Left forelimb (tissue), 1 donor: ENCODE measurements around the gene RPS6KA1.
"Not testable (repeated sequence)": the region's sequence is repeated elsewhere in the genome, so short reads cannot be mapped to it uniquely, and the experiment has no call there.

Source experiments
- DNase-seq: peaks from one replicate; pipeline ENCODE4 v3.0.0-alpha.2; 2018; ENCODE audit warnings: low spot score

RPS6KA1 gene

GRCh38 chr1:26555550-26555981 is 26.0 kb downstream of the RPS6KA1 start:
- no peak for DNase-seq

GRCh38 chr1:26556111-26556510 is 26.6 kb downstream of the RPS6KA1 start:
- DNase-seq = no peak

GRCh38 chr1:26557008-26557407 is 27.4 kb downstream of the RPS6KA1 start:
- DNase-seq = no peak

- DNase-seq = no peak
These were observed 29.1 kb downstream of the RPS6KA1 start for GRCh38 chr1:26558685-26559048.

GRCh38 chr1:26560403-26560780 is 30.8 kb downstream of the RPS6KA1 start:
- no peak for DNase-seq

GRCh38 chr1:26570287-26570686 is 40.7 kb downstream of the RPS6KA1 start:
- DNase-seq = no peak

GRCh38 chr1:26571381-26571780 is 41.8 kb downstream of the RPS6KA1 start:
- peak; percentile 38 for DNase-seq

GRCh38 chr1:26574018-26574417 is 44.5 kb downstream of the RPS6KA1 start:
- no peak for DNase-seq

- peak; percentile 63 for DNase-seq
These were observed 45.2 kb downstream of the RPS6KA1 start for GRCh38 chr1:26574719-26575251.

- DNase-seq = peak; percentile 34
These were observed 45.8 kb downstream of the RPS6KA1 start for GRCh38 chr1:26575348-26575747.

- peak; percentile 37 for DNase-seq
These were observed 48.6 kb downstream of the RPS6KA1 start for GRCh38 chr1:26578167-26578566.

GRCh38 chr1:26579681-26580111 is 50.1 kb downstream of the RPS6KA1 start:
- no peak for DNase-seq

GRCh38 chr1:26580116-26580515 is 50.6 kb downstream of the RPS6KA1 start:
- no peak for DNase-seq

GRCh38 chr1:26581287-26581651 is 51.7 kb downstream of the RPS6KA1 start:
- DNase-seq = peak; percentile 23

- no peak for DNase-seq
These were observed 52.7 kb downstream of the RPS6KA1 start for GRCh38 chr1:26582053-26582835.

GRCh38 chr1:26582836-26583460 is 53.4 kb downstream of the RPS6KA1 start:
- no peak for DNase-seq

- no peak for DNase-seq
These were observed 54.3 kb downstream of the RPS6KA1 start for GRCh38 chr1:26583646-26584485.

GRCh38 chr1:26584588-26584987 is 55.0 kb downstream of the RPS6KA1 start:
- not testable (repeated sequence) for DNase-seq

GRCh38 chr1:26585471-26585870 is 55.9 kb downstream of the RPS6KA1 start:
- no peak for DNase-seq

- no peak for DNase-seq
These were observed 63.8 kb downstream of the RPS6KA1 start for GRCh38 chr1:26593385-26593784.

GRCh38 chr1:26594593-26594992 is 65.0 kb downstream of the RPS6KA1 start:
- DNase-seq = not testable (repeated sequence)

- no peak for DNase-seq
These were observed 68.1 kb downstream of the RPS6KA1 start for GRCh38 chr1:26597629-26598039.
